Brain microvascular endothelial cell (primary cell): ENCODE measurements around the gene ABLIM2.

Source experiments
- DNase-seq: peaks from one replicate; pipeline ENCODE4 v3.0.0-alpha.2; 2020
- H3K27ac ChIP-seq: fragments of 250-450 bp; sonication (Bioruptor Pico); 2 replicates; pipeline ENCODE4 v1.5.1; 2020; ENCODE audit warnings: mild to moderate bottlenecking, moderate library complexity
- H3K27me3 ChIP-seq: fragments of 250-450 bp; sonication (Bioruptor Pico); replicated peaks from 2 replicates; pipeline ENCODE4 v1.5.1; 2020; ENCODE audit warnings: mild to moderate bottlenecking
- H3K36me3 ChIP-seq: fragments of 250-450 bp; sonication (Bioruptor Pico); replicated peaks from 2 replicates; pipeline ENCODE4 v1.5.1; 2020; ENCODE audit warnings: mild to moderate bottlenecking
- H3K4me3 ChIP-seq: 2 replicates; pipeline ENCODE4 v1.5.1; 2011; ENCODE audit warnings: low read depth, mild to moderate bottlenecking, control low read depth, low read length, moderate library complexity
- CTCF ChIP-seq: IDR thresholded peaks from 2 replicates; pipeline ENCODE4 v1.5.1; 2011; ENCODE audit warnings: low read depth, mild to moderate bottlenecking, moderate library complexity, low read length, control low read depth, inconsistent platforms; ENCODE audit errors: missing control alignments
- in situ Hi-C: cut with HindIII; loops from 2 replicates; pipeline ENCODE4 v1.10.0; 2017; ENCODE audit warnings: low sequenced_read_pairs, low pct_ligation_motif_present

The ABLIM2 gene

GRCh38 chr4:8078109-8078494 is 80.5 kb downstream of the ABLIM2 start:
- peaks cover 4% of the 10 kb centered on the region for H3K27me3 ChIP-seq
- no peak for TF ChIP-seq CTCF
- in situ Hi-C loops = no loop called here

GRCh38 chr4:8077181-8078108 is 81.2 kb downstream of the ABLIM2 start:
- in situ Hi-C loops = no loop called here
- peaks cover 4% of the 10 kb centered on the region for H3K27me3 ChIP-seq

More at GRCh38 chr4:8078109-8078494, 80.5 kb downstream of the ABLIM2 start:
- DNase-seq = no peak
- H3K4me3 ChIP-seq = no peak overlapping the region
- no peak overlapping the region for H3K27ac ChIP-seq
- no peaks in the 10 kb centered on the region for H3K36me3 ChIP-seq

GRCh38 chr4:8076023-8076422 is 82.6 kb downstream of the ABLIM2 start:
- Histone ChIP-seq H3K36me3 (no peaks in the 10 kb centered on the region), H3K27me3 (peaks cover 7% of the 10 kb centered on the region), H3K27ac (no peak overlapping the region), H3K4me3 (no peak overlapping the region)
- in situ Hi-C loops = no loop called here
- no peak for DNase-seq
- TF ChIP-seq CTCF = no peak

More at GRCh38 chr4:8077181-8078108, 81.2 kb downstream of the ABLIM2 start:
- H3K36me3 ChIP-seq = no peaks in the 10 kb centered on the region
- DNase-seq = no peak
- no peak overlapping the region for H3K4me3 ChIP-seq
- H3K27ac ChIP-seq = no peak overlapping the region
- TF ChIP-seq CTCF = no peak

- in situ Hi-C loops = no loop called here
- H3K36me3 ChIP-seq = no peaks in the 10 kb centered on the region
- no peak overlapping the region for H3K27ac ChIP-seq
- no peak for TF ChIP-seq CTCF
- peaks cover 4% of the 10 kb centered on the region for H3K27me3 ChIP-seq
- no peak for DNase-seq
- no peak overlapping the region for H3K4me3 ChIP-seq
Observed at GRCh38 chr4:8073206-8073863, 85.3 kb downstream of the ABLIM2 start.

- peaks cover 4% of the 10 kb centered on the region for H3K27me3 ChIP-seq
- no peak overlapping the region for H3K4me3 ChIP-seq
- no peaks in the 10 kb centered on the region for H3K36me3 ChIP-seq
- TF ChIP-seq CTCF = no peak
- H3K27ac ChIP-seq = no peak overlapping the region
- DNase-seq = no peak
- in situ Hi-C loops = no loop called here
Observed at GRCh38 chr4:8072235-8072968, 86.2 kb downstream of the ABLIM2 start.
